GM19023 (cell line): ENCODE data around the gene FAM53B.

Experiments used
- ATAC-seq: cut with Tn5 transposase; IDR thresholded peaks from one replicate; pipeline ENCODE4 v1.9.1; 2021; ENCODE audit warnings: mild to moderate bottlenecking, moderate library complexity; ENCODE audit not compliant: unreplicated experiment

FAM53B gene

GRCh38 chr10:124602646-124603365 lies 141.4 kb downstream of the FAM53B start:
- ATAC-seq: no peak

- ATAC-seq: no peak
Measured at GRCh38 chr10:124602121-124602561, 142.0 kb downstream of the FAM53B start.

GRCh38 chr10:124601431-124602120 lies 142.6 kb downstream of the FAM53B start:
- no peak for ATAC-seq

GRCh38 chr10:124601016-124601415 lies 143.2 kb downstream of the FAM53B start:
- no peak for ATAC-seq

- ATAC-seq: no peak
Measured at GRCh38 chr10:124600051-124600880, 143.9 kb downstream of the FAM53B start.

GRCh38 chr10:124599588-124600050 lies 144.6 kb downstream of the FAM53B start:
- ATAC-seq: no peak

GRCh38 chr10:124598773-124599587 lies 145.2 kb downstream of the FAM53B start:
- no peak for ATAC-seq

- no peak for ATAC-seq
Measured at GRCh38 chr10:124598196-124598595, 146.0 kb downstream of the FAM53B start.

- ATAC-seq: no peak
Measured at GRCh38 chr10:124597846-124598165, 146.4 kb downstream of the FAM53B start.

GRCh38 chr10:124596962-124597845 lies 147.0 kb downstream of the FAM53B start:
- ATAC-seq: no peak

GRCh38 chr10:124596116-124596785 lies 147.9 kb downstream of the FAM53B start:
- no peak for ATAC-seq

- ATAC-seq: no peak
Measured at GRCh38 chr10:124595143-124595883, 148.9 kb downstream of the FAM53B start.

GRCh38 chr10:124594240-124594639 lies 149.9 kb downstream of the FAM53B start:
- no peak for ATAC-seq

GRCh38 chr10:124593431-124593985 lies 150.7 kb downstream of the FAM53B start:
- no peak for ATAC-seq

GRCh38 chr10:124592736-124593430 lies 151.3 kb downstream of the FAM53B start:
- no peak for ATAC-seq

GRCh38 chr10:124592101-124592500 lies 152.1 kb downstream of the FAM53B start:
- ATAC-seq: no peak

- no peak for ATAC-seq
Measured at GRCh38 chr10:124591123-124591495, 153.1 kb downstream of the FAM53B start.
